ENCODE measurements around the gene EGFR.

- TF ChIP-seq CTCF (IDR thresholded peaks at IDR 0.05; ENCODE audit: insufficient read depth, low read length, poor library complexity, severe bottlenecking) (no peak), EZH2phosphoT487 (conservative IDR thresholded peaks at IDR 0.05; ENCODE audit: low read length) (no peak)
Observed at GRCh38 chr7:55206235-55207029, 187.6 kb downstream of the EGFR start.
